Measurements from ENCODE around the gene ST8SIA2. TPM values are rescaled to one million over a fixed set of nuclear protein-coding genes. Genes with fewer than 3 reads are reported as not detected.

The ST8SIA2 gene
- total RNA-seq, 1 donor from 2014 or later: 27.4 TPM

DNA sequence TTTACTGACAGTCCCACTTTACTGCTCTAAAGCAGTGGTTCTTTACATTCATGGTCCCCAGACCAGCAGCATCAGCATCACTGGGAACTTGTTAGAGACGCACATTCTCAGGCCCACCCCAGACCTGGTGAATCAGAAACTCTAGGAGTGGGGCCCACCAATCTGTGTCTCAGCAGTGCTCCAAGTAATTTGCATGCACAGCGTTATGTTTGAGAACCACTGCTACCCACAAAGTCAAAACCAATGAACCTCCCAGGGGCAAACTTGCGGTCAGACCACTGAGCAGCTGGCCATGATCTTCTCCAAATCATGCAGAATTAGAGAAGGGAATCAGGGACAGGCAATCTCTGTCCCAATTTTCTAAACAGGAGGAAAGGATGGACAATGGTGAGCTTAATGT, 58.5 kb downstream of the ST8SIA2 start:
- no peak for DNase-seq (ENCODE audit: low read depth, low spot score)
- Mint-ChIP-seq H3K36me3 (ENCODE audit: low read depth) (peaks cover 24% of the 10 kb centered on the region), H3K27ac (ENCODE audit: unreplicated experiment) (no peak overlapping the region), H3K9me3 (no peaks in the 10 kb centered on the region), H3K4me3 (no peak overlapping the region), H3K4me1 (no peaks in the 10 kb centered on the region), H3K27me3 (ENCODE audit: low read depth) (no peaks in the 10 kb centered on the region)
- TF ChIP-seq, protein P1, sequence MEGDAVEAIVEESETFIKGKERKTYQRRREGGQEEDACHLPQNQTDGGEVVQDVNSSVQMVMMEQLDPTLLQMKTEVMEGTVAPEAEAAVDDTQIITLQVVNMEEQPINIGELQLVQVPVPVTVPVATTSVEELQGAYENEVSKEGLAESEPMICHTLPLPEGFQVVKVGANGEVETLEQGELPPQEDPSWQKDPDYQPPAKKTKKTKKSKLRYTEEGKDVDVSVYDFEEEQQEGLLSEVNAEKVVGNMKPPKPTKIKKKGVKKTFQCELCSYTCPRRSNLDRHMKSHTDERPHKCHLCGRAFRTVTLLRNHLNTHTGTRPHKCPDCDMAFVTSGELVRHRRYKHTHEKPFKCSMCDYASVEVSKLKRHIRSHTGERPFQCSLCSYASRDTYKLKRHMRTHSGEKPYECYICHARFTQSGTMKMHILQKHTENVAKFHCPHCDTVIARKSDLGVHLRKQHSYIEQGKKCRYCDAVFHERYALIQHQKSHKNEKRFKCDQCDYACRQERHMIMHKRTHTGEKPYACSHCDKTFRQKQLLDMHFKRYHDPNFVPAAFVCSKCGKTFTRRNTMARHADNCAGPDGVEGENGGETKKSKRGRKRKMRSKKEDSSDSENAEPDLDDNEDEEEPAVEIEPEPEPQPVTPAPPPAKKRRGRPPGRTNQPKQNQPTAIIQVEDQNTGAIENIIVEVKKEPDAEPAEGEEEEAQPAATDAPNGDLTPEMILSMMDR (conservative IDR thresholded peaks at IDR 0.05): no peak

DNA sequence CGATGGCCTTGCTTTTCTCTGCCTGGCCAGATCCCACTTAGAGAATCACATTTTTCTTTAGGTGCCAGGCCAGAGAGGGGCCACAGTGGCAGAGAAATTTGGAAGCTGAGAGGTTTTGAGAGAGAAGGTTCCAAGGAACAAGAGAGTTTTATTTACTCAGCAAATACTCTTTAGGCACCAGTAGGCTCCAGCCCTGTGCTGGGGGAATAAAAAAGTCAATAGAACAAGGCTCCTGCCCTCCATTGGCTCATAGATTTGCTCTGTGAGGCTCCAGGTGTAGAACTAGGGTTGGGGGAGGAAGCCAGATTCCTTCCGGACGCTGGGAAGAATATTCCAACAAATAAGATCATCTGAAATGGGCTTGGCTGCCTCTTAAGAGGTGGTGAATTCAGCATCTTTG, 59.9 kb downstream of the ST8SIA2 start:
- Mint-ChIP-seq H3K27me3 (ENCODE audit: low read depth) (no peaks in the 10 kb centered on the region), H3K4me1 (no peaks in the 10 kb centered on the region), H3K36me3 (ENCODE audit: low read depth) (peaks cover 26% of the 10 kb centered on the region), H3K9me3 (no peaks in the 10 kb centered on the region), H3K27ac (ENCODE audit: unreplicated experiment) (no peak overlapping the region), H3K4me3 (no peak overlapping the region)
- DNase-seq (ENCODE audit: low read depth, low spot score): no peak
- TF ChIP-seq, protein P1 (conservative IDR thresholded peaks at IDR 0.05): no peak

DNA sequence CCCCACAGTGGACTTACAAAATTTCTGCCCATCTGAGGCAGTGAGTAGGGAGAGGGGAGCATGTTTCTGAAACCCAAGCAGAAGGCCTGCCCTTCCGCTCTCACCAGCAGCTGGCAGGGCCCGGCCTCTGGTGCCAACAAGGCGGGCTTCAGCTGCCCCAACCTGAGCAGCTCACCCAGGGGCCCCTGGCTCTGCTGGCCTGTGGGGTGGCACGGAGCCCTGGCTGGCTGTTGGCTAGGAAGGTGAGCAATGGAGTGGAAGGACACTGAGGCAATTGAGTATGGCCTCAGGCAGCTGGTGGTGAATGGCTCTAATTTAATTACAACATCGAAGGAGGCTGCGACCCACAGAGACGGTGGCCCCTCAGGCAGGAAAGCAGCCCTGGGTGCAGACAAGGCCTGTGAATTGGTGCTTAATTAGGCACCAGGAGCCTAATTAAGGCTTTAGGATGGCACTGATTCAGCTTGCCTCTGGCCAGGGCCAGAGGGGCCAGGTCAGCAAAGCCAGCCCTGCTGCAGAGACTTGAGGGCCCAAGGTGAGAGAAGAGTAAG, 60.9 kb downstream of the ST8SIA2 start:
- Mint-ChIP-seq H3K27ac (ENCODE audit: unreplicated experiment) (no peak overlapping the region), H3K27me3 (ENCODE audit: low read depth) (no peaks in the 10 kb centered on the region), H3K9me3 (no peaks in the 10 kb centered on the region), H3K36me3 (ENCODE audit: low read depth) (peaks cover 24% of the 10 kb centered on the region), H3K4me1 (no peaks in the 10 kb centered on the region), H3K4me3 (no peak overlapping the region)
- TF ChIP-seq, protein P1 (conservative IDR thresholded peaks at IDR 0.05): no peak
- DNase-seq (ENCODE audit: low read depth, low spot score): no peak

DNA sequence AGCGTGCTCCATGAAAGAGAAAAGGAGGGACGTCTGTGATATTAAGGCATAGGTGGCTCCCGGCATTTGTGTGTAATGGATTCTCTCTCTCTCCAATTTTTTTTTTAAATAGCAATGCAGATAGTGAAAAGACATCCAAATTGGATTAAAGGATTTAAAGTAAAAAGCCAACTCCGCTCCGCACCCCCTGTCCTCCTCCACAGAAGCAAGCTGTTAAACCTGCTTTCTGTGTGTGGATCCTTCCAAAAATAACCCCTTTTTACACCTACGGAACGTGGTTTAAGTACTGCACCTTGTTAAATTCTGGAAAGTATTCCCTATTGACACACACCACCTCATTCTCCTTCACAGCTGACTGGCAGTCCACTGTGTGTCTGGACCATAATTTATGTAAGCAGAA, 61.6 kb downstream of the ST8SIA2 start:
- TF ChIP-seq, protein P1 (conservative IDR thresholded peaks at IDR 0.05): no peak
- Mint-ChIP-seq H3K27ac (ENCODE audit: unreplicated experiment) (no peak overlapping the region), H3K9me3 (no peaks in the 10 kb centered on the region), H3K4me3 (no peak overlapping the region), H3K36me3 (ENCODE audit: low read depth) (peaks cover 23% of the 10 kb centered on the region), H3K27me3 (ENCODE audit: low read depth) (no peaks in the 10 kb centered on the region), H3K4me1 (no peaks in the 10 kb centered on the region)
- DNase-seq (ENCODE audit: low read depth, low spot score): no peak

DNA sequence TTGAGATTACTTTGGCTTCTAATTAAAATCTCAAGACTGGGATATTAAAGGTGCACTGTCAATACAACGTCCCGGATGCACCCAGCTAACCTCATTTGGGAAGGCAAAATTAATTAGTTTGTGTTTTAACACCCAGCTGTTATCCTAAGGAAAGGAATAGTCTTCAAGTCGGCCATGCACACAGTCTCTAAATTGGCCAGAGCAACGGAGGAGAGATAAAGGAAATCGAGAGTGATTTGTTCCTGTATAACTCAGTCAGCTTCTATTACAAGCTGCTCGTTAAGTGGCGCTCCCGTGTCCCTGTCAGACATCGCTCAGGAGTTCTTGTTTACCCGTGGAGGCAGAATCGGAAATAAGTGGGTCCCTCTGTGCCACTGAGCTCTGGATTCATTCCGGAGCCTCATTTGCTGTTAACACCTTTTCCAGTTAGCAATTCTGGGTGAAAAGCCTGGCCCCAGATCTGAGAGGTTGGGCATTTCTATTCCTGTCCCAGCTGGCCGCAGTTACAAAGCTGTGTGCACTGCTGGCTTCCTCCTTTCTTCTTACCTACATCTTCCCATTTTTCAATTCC, 63.9 kb downstream of the ST8SIA2 start:
- H3K4me1 Mint-ChIP-seq: no peaks in the 10 kb centered on the region
- TF ChIP-seq, protein P1 (conservative IDR thresholded peaks at IDR 0.05): no peak
- no peaks in the 10 kb centered on the region for H3K27me3 Mint-ChIP-seq (ENCODE audit: low read depth)
- H3K27ac Mint-ChIP-seq (ENCODE audit: unreplicated experiment): no peak overlapping the region
- H3K36me3 Mint-ChIP-seq (ENCODE audit: low read depth): peaks cover 14% of the 10 kb centered on the region
- H3K9me3 Mint-ChIP-seq: no peaks in the 10 kb centered on the region
- H3K4me3 Mint-ChIP-seq: no peak overlapping the region
- DNase-seq (ENCODE audit: low read depth, low spot score): no peak

All from neural crest cell (in vitro differentiated cells).